GM21423 (cell line): Measurements from ENCODE around the gene NAALADL2.
A peak's percentile ranks its signal among the peaks of the same experiment; 100 is the strongest.
"Not testable (repeated sequence)": the region's sequence is repeated elsewhere in the genome, so short reads cannot be mapped to it uniquely, and the experiment has no call there.

Experiments used
- ATAC-seq: cut with Tn5 transposase; IDR thresholded peaks from one replicate; pipeline ENCODE4 v1.9.1; 2021; ENCODE audit warnings: mild to moderate bottlenecking, moderate library complexity; ENCODE audit not compliant: unreplicated experiment

The NAALADL2 gene

GRCh38 chr3:175453361-175453760 lies 594.2 kb downstream of the NAALADL2 start:
- ATAC-seq: no peak

GRCh38 chr3:175456466-175456865 lies 597.3 kb downstream of the NAALADL2 start:
- ATAC-seq: no peak

DNA sequence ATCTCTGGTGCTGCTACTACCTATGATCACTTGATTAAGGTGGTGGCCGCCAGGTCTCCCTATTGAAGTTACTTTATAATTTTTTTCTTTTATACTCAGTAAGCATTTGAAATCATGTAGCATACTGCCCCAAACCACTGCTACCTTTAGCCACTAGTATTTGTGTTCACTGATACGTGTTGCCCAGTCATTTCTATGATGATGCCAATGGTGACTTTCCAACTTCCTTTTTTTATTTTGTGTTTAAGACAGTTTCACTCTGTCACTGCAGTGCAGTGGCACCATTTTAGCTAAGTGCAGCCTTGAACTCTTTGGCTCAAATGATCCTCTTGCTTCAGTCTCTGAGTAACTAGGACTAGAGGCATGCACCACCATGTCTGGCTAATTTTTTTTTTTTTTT lies 598.2 kb downstream of the NAALADL2 start:
- no peak for ATAC-seq

DNA sequence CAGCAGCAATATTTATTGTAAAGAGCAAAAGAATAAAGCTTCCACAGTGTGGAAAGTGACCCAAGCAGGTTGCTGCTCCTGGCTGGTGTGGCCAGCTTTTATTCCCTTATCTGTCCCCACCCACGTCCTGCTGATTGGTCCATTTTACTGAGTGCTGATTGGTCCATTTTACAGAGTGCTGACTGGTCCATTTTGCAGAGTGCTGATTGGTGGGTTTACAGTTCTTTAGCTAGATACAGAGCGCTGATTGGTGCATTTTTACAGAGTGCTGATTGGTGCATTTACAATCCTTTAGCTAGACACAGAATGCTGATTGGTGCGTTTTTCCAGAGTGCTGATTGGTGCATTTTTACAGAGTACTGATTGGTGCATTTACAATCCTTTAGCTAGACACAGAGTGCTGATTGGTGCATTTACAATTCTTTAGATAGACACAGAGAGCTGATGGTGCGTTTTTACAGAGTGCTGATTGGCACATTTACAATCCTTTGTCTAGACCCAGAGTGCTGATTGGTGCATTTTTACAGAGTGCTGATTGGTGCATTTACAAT lies 601.8 kb downstream of the NAALADL2 start:
- ATAC-seq: not testable (repeated sequence)

DNA sequence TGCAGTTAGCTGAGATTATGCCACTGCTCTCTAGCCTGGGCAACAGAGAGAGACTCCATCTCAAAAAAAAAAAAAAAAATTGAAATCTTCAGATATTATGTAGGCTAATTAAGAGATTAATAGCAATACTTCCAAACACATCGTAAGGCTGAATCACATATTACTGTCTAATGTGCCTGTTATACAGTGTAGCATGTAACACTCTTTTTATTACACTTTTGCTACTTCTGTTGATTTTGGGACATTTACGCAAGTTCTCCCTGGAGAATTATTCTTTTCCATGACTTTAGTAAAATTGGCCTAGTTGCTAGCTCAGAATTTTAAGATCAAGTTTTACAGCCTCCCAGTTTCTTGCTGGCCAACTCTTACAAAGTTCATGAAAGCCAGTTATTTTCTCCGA lies 605.2 kb downstream of the NAALADL2 start:
- ATAC-seq: no peak

DNA sequence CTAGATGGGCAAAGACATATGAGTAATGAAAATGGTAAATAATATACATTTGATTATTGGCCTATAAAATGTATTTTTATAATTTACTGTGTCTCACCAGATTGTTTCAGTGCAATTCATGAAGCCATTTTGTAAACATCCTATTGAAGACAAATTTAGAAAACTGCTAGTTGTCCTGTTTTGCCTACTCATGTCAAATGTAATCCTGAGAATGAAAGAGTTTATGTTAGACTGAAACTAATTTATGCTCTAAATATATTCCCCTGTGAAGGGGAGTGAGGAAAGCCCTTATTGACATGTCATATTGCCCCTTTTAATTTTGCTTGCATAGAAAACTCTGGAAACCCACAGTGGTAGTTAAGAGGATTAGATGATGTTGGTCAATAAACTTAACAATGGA lies 610.0 kb downstream of the NAALADL2 start:
- no peak for ATAC-seq

DNA sequence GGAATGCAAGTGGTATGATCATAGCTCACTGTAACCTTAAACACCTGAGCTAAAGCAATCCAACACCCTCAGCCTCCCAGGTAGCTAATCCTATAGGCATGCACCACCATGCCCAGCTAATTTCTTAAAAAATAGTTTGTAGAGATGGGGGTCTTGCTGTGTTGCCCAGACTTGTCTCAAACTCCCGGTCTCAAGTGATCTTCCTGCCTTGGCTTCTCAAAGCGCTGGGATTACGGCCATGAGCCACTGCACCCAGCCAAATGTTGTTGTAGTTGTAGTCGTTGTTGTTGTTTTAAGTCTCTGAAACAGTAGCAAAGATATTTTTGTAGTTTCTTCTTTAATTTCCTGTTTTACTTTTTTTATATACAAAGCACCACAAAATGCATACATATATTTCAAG lies 616.6 kb downstream of the NAALADL2 start:
- ATAC-seq: no peak

DNA sequence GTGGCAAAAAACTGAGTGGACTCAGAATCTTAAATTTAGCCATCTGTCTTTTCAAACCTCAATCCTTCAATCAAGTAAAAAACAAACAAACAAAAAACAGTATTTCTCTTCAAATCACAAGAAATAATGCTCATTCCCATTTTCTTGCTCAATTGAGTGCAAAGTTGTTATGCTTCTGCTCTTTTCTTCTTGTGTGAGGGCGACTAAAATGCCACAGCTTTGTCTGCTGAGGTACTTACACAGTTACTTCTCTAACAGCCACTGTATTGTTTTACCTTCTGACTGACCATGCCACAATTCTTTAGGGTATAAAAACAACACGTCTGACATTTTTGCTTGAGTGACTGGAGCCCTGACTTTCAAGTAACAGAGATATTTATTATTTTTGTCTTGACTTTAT lies 617.4 kb downstream of the NAALADL2 start:
- no peak for ATAC-seq

DNA sequence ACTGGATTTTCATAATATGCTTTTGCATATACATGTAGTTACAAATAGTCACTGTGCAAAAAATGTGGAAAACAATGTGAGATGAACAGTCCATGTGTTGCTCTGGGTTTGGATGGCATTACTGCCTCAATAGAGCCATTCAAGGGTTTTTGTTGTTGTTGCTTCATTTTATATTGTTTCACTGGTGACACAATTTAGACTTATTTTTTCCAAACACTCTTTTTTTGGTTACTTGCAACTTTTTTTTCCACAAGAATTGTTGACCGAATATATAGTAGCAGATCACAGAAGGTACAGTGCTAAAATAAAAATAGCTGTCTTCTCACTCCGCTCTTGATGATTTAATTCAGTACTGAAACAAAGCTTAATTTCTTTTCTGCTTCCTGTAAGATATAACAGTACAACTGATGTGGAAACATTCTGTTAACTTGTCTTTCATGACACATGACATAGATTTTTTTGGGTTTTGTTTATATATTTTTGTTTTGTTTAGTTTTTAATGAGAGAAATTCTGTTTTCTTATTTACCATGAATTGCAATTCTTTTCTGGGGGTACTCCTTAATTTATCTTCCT lies 618.6 kb downstream of the NAALADL2 start:
- peak; percentile 92 for ATAC-seq

GRCh38 chr3:175478301-175478700 lies 619.2 kb downstream of the NAALADL2 start:
- ATAC-seq: no peak

DNA sequence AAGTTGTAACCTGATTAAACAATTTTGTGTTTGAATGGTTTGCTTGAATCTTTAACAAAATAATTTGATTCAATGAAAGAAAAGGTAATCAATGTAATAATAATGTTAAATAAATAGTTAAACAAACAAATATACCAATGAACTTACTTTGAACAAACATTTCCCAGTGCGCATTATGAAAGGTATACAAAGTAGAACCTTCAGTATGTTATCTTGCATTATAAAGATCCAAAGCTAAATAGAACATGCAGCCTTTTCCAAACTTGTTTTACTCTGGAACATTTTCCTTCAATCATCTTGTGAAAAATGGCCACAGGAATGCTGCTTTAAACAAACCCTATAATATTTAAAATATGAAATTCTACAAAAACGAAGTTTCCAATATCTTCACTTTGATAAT lies 620.0 kb downstream of the NAALADL2 start:
- ATAC-seq: no peak

GRCh38 chr3:175479800-175480199 lies 620.7 kb downstream of the NAALADL2 start:
- ATAC-seq: no peak

DNA sequence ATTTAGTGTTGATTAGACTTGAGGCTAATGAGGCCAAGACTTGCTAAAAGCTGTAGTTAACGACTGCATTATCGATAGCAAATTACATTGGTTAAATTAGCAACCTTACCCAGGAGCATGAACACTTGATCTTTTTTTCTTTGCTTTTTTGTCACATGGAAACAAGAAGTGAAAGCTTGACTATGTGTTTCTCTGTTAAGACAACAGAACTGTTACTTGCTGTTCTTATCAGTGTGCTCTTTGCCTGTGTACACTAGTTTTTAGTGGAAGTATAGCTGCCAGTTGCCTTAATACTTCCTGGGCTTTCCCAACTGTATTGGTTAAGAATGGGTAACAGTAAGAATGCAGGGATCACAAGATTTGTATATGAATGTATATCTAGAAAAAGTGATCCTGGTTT lies 625.5 kb downstream of the NAALADL2 start:
- ATAC-seq: no peak

- no peak for ATAC-seq
These were observed 626.3 kb downstream of the NAALADL2 start for GRCh38 chr3:175485436-175485835.

GRCh38 chr3:175486255-175486654 lies 627.1 kb downstream of the NAALADL2 start:
- no peak for ATAC-seq

- peak; percentile 69 for ATAC-seq
These were observed 630.3 kb downstream of the NAALADL2 start for GRCh38 chr3:175489406-175489805.

DNA sequence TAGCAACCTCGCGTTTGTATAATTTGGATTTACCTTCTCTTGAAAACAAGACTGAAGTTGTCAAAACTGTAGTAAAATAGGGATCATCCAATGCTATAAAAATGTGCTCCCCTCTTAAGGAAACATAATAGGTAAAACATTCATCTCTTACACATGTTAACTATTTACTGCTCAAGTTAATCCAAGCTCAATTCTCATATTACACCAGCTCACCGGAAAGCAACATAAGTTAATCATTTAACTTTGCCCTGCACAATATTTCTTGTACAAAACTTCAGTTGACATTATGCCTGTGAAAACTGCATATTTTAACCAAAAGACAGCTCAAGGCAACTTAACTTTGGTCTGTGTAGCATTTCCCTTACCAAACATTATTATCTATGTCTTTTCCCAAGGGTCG lies 634.2 kb downstream of the NAALADL2 start:
- ATAC-seq: no peak

GRCh38 chr3:175495331-175495730 lies 636.2 kb downstream of the NAALADL2 start:
- peak; percentile 91 for ATAC-seq

- no peak for ATAC-seq
These were observed 643.0 kb downstream of the NAALADL2 start for GRCh38 chr3:175502155-175502554.

DNA sequence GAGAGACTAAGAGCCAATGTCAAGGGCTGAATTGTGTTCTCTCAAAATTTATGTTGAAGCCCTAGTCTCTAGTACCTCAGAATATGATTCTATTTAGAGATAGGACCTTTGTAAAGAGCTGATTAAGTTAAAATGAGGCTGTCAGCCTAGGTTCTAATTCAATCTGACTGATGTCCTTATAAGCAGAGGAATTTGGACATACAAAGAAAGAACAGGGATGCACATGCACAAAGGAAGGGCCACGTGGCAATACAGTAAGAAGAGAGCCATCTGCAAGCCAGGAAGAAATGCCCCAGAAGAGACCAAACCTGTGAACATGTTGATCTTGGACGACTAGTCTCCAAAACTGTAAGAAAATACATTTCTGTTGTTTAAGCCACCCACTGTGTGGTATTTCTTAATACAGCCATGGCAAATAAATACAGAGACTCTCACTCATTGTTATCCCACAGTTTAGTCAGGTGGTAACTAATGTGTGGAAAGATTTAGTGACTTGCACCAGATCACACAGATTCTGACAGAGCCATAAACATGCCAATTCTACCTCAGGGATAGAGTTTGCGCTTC lies 652.2 kb downstream of the NAALADL2 start:
- no peak for ATAC-seq

GRCh38 chr3:175512700-175513099 lies 653.6 kb downstream of the NAALADL2 start:
- no peak for ATAC-seq

DNA sequence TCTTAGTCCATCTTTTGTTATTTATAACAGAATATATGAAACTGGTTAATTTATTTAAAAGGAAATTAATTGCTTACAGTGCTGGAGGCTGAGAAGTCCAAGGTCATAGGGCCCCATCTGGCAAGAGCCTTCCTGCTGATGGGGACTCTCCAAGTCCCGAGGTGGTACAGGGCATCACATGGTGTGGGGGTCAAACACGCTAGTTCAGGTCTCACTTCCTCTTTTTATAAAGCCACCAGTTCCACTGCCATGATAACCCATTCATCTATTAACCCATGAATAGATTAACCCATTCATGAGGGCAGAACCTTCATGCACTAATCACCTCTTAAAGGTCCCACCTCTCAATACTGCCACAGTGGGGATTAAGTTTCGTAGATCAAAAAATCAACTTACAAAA lies 659.3 kb downstream of the NAALADL2 start:
- peak; percentile 97 for ATAC-seq

DNA sequence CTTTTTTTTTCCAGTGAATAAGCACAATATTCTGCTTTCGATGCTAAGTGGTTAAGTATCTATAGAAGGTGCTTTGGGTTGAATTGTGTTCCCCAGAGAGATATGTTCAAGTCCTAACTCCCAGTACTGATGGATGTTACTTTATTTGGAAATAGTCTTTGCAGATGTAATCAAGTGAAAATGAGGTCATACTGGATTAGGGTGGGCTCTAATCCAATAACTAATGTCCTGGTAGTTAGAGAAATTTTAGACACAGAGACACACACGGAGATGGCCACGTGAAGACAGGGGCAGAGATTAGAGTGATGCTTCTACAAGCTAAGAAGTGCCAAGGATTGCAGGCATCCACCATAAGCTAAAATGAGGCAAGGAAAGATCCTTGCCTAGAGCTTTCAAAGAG lies 662.3 kb downstream of the NAALADL2 start:
- no peak for ATAC-seq
